H4 (cell line): ENCODE results near the gene ZNF503. TPM values are rescaled to one million over a fixed set of nuclear protein-coding genes. Genes with fewer than 3 reads are reported as not detected.
A peak's percentile ranks its signal among the peaks of the same experiment; 100 is the strongest.

Experiments used
- DNase-seq: peaks from one replicate; pipeline ENCODE4 v3.0.0-alpha.2; 2015; ENCODE audit warnings: low spot score
- total RNA-seq: library from RNA; depleted of rRNA; stranded (reverse); fragments of >200 nt; shearing (Covaris generic); gene quantifications from 2 replicates; pipeline ENCODE4 v1.2.3, GENCODE V29; 2014; rRNA removed

The ZNF503 gene
- total RNA-seq, 1 experiment from 2014 or later = 3.4 TPM

GRCh38 chr10:75353183-75353582 is 48.4 kb downstream of the ZNF503 start:
- DNase-seq = no peak

DNA sequence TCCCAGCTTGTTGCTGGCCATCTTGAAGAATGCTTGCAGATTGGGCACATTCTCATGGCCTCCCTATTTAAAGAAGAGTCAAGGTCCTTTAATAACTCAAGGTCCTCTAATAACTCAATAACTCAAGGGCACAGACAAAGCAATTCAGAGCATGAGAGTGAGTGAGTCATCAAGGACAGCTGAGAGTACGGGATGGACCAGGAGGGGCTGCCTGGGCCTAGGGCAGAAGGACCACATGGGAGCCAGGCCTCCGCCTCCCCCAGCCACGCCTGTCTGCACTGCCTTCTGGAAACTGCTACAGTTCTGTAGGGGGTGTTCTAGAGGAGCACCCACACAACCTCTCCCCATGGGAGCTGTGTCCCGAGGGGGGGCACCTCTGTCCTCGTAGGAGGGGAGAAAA is 48.9 kb downstream of the ZNF503 start:
- no peak for DNase-seq

GRCh38 chr10:75351637-75352036 is 49.9 kb downstream of the ZNF503 start:
- DNase-seq = no peak

DNA sequence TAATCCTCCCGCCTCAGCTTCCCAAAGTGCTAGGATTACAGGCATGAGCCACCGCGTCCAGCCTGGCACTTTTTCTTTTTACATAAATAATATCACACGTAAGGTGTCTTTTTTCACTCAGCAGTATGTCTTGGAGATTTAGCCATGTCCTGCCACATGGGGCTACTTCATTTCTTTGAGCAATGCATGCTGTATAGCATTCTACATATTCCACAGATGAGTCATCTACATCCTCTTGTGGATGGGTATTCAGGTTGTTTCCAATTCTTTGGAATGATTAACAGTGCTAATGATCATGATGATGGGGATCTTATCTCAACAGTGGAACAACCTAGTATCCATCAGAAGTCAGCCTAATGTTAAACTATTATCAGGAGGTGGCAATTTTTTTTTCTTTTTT is 50.8 kb downstream of the ZNF503 start:
- peak; percentile 24 for DNase-seq

Other genes starting within 250 kb of the ZNF503 start
- 230 and 259 TPM in 2 replicates for gene VDAC2, start 191.0 kb downstream of the ZNF503 start, total RNA-seq
- 7.9 and 19.9 TPM in 2 replicates for gene COMTD1, start 165.8 kb downstream of the ZNF503 start, total RNA-seq
- gene LRMDA, start 29.9 kb upstream of the ZNF503 start, total RNA-seq = 0.10 TPM in 1 of 2 replicates, not detected in the other